Skin epidermis (tissue), 12 donors: ENCODE data around the gene KCNMB3.
"Not testable (repeated sequence)": the region's sequence is repeated elsewhere in the genome, so short reads cannot be mapped to it uniquely, and the experiment has no call there.

Experiments used
- H3K27ac ChIP-seq, 21 experiments: fragments of 200-600 bp; sonication (generic) in 11 of 21; one replicate each; pipeline ENCODE4 v1.5.0; 2020; ENCODE audit warnings: mild to moderate bottlenecking in 3 of 21, inconsistent platforms in 2 of 21, moderate library complexity in 2 of 21
- H3K4me3 ChIP-seq, 7 experiments: fragments of 200-600 bp; sonication (generic) in 2 of 7; one replicate each; pipeline ENCODE4 v1.5.0; 2020; ENCODE audit warnings: inconsistent platforms in 2 of 7, mild to moderate bottlenecking in 2 of 7, moderate library complexity in 1 of 7

The KCNMB3 gene

GRCh38 chr3:179250803-179251476 lies at the start of gene KCNMB3:
KCNMB3 (minus strand) TSS chr3:179251114; CDS start chr3:179250990, 124 bp downstream.
- H3K4me3 ChIP-seq = no peak within 1 kb of the TSS
- H3K27ac ChIP-seq = no peak within 1 kb of the TSS

DNA sequence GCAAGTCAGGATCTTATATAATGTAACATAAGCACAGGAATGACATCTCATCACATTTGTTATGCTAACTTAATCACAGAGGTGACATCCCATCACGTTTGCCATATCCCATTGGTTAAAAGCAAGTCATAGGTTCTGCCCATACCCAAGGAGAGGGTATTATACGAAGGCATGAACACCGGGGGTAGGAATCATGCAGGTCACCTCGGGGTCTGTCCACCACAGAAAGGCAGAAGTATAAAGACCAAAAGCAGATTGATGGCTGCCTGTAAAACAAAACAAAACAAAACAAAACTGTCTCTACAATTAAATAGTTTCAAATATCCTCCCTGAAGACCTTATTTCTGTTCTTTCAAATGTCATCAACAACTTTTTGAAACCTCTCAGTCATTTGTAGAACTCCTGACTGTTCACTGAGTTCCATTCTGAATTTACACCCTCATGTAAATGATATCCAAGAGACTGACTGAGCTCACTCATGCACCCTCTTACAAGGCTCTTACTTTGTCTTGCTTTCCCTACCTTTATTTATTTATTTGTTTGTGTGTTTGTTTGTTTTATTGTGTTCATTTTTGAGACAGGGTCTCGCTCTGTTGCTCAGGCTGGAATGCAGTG lies 49.2 kb upstream of the KCNMB3 start:
- no peak overlapping the region for H3K27ac ChIP-seq
- H3K4me3 ChIP-seq = no peak overlapping the region

DNA sequence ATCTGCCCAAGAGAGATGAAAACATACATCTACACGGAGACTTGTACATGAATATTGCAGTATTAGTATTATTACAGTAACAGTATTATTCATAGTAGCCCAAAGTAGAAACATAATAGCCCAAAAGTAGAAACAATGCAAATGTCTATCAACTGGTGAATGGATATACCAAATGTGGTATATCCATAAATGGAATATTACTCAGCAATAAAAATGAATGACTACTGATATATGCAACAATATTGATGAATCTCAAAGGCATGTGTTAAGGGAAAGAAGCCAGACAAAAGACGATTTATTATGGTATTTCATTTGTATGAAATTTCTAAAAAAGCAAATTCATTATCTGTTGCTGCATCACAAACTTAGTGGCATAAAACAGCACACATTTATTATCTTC lies 48.4 kb upstream of the KCNMB3 start:
- no peak overlapping the region for H3K4me3 ChIP-seq
- H3K27ac ChIP-seq = no peak overlapping the region

DNA sequence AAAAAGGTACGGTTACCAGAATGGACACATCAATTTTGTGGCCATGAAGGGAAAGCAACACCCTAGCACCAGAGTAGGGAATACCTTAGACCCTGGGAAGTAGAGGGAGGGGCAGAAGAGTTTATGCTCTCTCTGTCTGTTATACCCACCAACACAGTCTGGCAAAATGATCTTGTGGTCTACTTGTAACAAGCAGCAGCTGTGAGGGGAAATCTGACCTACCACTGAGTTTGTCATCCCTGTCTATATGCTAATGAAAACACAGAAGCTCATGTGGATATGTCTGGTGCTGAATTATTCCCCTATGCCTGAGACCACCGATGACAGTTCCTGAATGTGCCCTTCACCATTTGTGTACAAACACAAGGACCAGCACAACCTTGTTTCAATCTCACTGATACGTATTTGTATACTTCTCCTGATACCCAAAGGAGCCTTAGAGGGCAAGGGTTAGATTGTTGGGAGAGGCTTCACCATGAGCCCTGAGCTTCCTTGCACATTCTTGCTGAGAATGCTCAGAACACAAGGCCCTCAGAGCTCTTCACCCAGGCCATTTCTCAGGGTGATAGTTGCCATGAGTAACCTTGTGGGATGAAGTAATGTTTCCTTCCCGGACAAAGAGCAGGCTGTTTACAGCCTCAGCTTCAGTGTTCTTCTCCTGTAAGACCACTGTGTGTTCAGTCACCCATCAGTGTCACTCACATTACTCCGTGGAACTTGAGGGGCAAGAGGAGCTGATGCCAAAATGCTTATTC lies 47.2 kb upstream of the KCNMB3 start:
- H3K4me3 ChIP-seq = no peak overlapping the region
- no peak overlapping the region for H3K27ac ChIP-seq

- H3K27ac ChIP-seq = no peak overlapping the region
Observed at GRCh38 chr3:179292450-179292849, 41.5 kb upstream of the KCNMB3 start.

DNA sequence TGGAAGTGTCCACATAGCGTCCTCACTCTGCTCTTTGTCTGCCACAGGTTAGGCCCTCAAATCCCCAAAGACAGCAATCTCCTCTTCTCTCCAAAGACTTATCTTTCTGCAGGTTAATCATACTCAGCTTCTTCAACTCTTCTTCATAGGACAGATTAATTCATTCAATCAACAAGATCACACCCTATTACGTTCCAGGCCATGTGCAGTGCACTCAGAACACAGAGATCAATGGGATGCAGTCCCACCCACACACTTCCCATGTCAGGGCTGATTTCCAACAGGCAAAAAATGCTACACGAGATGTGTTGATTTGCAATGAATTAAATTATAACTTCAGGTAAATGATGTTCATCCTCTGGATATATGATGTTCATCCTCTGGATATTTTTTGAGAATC lies 38.4 kb upstream of the KCNMB3 start:
- Histone ChIP-seq H3K4me3 (no peak overlapping the region), H3K27ac (no peak overlapping the region)

More at GRCh38 chr3:179292450-179292849, 41.5 kb upstream of the KCNMB3 start:
- H3K4me3 ChIP-seq = no peak overlapping the region

DNA sequence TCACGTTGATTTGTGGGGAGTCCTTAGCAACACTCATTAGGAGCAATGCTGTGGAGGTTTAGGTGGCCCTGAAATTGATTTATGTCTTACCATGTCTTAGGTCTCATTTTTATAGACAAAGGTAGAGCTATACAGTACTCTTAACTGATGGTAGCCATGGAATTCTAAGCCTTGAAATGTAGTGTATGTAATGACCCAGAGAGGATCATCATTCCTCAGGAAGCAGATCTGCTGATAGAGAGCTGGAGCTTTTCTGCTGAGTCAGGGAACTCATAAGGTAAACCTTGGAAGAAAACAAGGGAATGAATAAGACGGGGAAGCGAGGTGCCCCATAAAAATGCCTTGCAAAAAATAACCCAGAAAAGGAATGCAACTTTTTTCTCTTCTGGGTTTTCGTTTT lies 37.9 kb upstream of the KCNMB3 start:
- Histone ChIP-seq H3K27ac (no peak overlapping the region), H3K4me3 (no peak overlapping the region)

- no peak overlapping the region for H3K4me3 ChIP-seq
- H3K27ac ChIP-seq = no peak overlapping the region
Observed at GRCh38 chr3:179286331-179286730, 35.4 kb upstream of the KCNMB3 start.

GRCh38 chr3:179281825-179282224 lies 30.9 kb upstream of the KCNMB3 start:
- no peak overlapping the region for H3K4me3 ChIP-seq
- H3K27ac ChIP-seq = no peak overlapping the region

DNA sequence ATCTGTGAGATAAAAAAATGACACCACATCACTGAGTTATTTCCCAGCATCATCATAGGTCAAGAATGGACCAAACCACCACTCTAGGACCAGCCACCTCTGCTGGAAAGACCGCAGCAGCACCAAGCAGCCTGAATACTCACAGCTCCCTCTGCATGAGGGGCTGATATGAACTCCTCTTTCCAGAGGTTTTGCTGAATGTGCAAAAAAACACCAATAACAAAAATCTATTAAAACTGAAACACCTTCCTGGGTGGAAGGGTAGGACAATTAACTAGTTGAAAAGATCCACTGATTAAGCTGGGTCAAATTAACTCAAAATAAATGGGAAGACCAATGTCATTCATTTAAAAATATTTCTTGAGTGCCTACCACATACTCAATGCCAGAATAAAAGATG lies 28.9 kb upstream of the KCNMB3 start:
- Histone ChIP-seq H3K27ac (no peak overlapping the region), H3K4me3 (no peak overlapping the region)

GRCh38 chr3:179278932-179279693 lies 28.2 kb upstream of the KCNMB3 start:
- H3K4me3 ChIP-seq = no peak overlapping the region
- H3K27ac ChIP-seq = no peak overlapping the region

GRCh38 chr3:179278151-179278550 lies 27.2 kb upstream of the KCNMB3 start:
- no peak overlapping the region for H3K27ac ChIP-seq
- H3K4me3 ChIP-seq = no peak overlapping the region

GRCh38 chr3:179276743-179277142 lies 25.8 kb upstream of the KCNMB3 start:
- no peak overlapping the region for H3K27ac ChIP-seq
- no peak overlapping the region for H3K4me3 ChIP-seq

DNA sequence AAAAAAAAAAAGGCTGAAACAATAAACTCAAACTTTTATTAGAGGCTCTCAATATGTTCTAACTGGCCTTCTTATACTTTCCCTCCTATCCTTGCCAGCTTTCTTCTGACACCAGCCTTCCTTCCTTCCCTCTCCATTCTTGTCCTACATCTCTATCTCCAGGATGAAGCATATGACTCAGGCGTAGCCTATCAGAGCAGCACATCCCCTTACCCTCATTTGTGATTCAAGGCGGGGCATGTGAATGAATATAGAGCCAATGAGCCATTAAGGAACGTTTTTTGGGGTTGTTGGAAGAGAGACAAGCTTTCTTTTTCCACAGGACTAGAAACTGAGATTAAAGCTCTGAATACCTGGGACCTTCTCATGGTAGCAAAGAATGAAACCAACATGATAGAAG lies 25.1 kb upstream of the KCNMB3 start:
- H3K27ac ChIP-seq = no peak overlapping the region
- H3K4me3 ChIP-seq = no peak overlapping the region

GRCh38 chr3:179274434-179274833 lies 23.5 kb upstream of the KCNMB3 start:
- H3K27ac ChIP-seq, H3K4me3 ChIP-seq: not testable (repeated sequence)

DNA sequence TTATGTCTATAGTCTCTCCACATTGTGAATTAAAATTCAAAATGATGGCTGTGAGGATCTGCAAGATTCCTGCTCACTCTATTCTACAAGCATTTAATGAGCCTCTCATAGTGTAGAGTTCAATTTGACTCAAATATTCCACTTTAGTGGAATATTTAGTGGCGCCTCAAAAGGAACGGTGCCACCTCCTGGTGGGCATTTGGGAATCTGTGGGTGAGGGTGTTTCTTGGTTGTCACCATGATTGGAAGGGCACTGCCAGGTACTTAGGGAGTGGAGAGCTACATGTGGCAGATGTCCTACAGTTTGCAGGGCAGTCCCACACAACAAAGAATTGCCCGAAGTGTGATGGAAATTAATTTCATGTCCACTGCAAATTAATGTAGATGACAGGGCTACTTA lies 21.5 kb upstream of the KCNMB3 start:
- H3K4me3 ChIP-seq = no peak overlapping the region
- no peak overlapping the region for H3K27ac ChIP-seq

DNA sequence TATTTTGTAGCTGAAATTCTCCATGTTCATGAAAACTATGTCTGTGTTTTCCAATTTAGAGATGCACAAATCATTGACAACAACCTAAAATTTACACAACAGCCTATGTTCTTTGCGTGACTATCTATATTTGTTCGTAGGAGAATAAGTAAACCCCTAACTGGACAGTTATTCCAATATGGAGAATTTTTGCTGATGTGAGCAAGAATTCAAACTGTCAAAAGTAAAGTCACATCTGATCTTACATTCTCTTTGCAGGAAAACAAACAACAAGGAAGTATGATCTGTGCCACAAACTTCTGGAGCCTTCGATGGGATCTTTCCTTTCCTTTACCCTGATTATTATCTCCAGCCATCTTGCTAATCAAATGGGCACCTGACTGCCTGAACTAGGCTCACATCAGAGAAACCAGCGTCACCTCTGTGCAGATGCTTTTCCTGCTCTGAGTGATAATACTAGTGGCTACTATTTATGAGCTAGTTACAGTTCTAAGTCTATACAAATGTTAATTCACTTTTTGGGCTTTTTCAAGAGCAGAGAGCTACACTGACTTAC lies 18.3 kb upstream of the KCNMB3 start:
- H3K27ac ChIP-seq = no peak overlapping the region
- H3K4me3 ChIP-seq = no peak overlapping the region

- no peak overlapping the region for H3K4me3 ChIP-seq
- H3K27ac ChIP-seq = no peak overlapping the region
Observed at GRCh38 chr3:179268400-179269051, 17.6 kb upstream of the KCNMB3 start.

GRCh38 chr3:179266701-179267211 lies 15.8 kb upstream of the KCNMB3 start:
- Histone ChIP-seq H3K27ac (no peak overlapping the region), H3K4me3 (no peak overlapping the region)
